ENCODE results near the gene AUTS2. TPM values are rescaled to one million over a fixed set of nuclear protein-coding genes. Genes with fewer than 3 reads are reported as not detected.

AUTS2 gene
- total RNA-seq, 1 experiment from 2014 or later = 7.4 TPM

GRCh38 chr7:69956541-69956940 is 358.3 kb downstream of the AUTS2 start:
- no peak for DNase-seq (ENCODE audit: extremely low read depth, low read depth)

DNA sequence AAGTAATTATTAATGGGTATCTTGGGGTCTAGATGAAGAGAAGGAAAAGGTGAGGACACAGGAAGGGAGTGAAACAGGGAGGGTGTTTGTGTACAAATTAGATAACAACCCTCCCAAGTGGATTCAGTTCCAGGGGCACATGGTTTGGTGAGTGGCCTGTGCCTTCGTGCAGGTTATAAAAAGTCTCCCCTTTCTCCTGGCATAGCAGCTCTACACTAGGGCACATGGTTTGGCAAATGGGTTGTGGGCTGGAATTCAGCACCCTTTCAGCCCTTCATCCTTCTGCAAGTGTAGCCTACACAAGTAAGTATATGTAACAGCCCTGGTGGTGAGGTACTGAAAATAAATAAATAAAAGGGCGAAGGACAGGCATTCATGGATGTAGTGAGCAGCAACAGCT is 359.4 kb downstream of the AUTS2 start:
- no peak for DNase-seq (ENCODE audit: extremely low read depth, low read depth)

GRCh38 chr7:69959789-69960499 is 361.7 kb downstream of the AUTS2 start:
- no peak for DNase-seq (ENCODE audit: extremely low read depth, low read depth)

DNA sequence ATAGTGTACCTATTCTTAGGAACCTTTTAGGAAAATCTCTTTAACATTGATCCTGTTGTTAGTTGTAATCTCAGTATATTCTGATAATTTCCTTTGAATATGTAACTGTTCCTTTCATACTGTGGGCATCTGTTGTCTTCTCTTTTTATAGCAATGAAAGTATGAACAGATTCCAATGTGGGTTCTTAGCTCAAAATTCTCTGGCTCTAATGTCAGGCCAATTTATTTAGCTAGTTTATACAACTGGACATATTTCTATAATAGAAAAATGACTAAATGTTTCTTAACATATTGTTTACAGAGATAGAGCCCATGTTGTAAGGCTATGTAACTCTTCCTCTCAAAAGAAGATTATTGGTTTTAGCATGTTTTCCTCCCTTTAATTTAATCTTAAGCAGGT is 363.2 kb downstream of the AUTS2 start:
- DNase-seq (ENCODE audit: extremely low read depth, low read depth) = no peak

DNA sequence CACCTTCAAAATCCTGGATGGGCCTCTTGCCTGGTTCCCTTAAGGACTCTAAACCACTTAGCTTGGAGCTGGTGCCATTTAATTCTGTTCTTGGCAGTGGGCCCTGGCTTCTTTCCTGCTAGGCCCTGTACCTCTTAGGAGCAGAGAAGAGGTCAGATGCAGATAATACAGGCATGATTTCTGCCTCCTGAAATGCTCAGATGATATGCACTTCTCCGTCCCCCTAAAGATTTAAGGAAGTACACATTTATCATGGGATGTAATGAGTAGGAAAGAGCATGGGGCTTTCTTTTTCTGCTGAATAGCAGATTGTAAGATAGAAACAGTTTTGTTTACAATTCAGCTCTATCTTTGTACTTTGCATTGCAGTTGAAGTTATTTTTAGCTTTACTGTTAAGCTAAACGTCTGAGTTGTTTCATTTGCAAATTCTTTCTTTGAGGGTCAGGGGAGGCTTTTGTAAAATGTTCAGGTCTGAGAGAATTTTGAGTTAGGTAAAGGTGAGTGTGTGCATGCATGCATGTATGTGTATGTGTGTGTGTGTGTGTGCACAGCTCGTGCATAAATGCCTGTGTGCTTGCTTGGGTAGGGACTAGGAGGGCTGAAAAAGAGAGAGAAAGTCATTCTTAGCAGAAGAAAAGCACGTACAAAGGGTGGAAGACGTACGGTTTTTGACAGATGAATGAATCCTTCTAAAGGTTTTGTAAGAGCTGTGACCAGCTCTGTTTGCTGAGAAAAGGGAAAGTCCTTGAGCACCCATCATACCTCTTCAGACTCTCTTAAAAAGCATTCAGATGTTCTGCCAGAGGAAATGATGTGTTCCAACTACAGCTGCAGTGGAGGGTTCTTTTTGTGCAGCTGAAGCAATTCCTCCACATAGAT is 364.2 kb downstream of the AUTS2 start:
- no peak for DNase-seq (ENCODE audit: extremely low read depth, low read depth)

GRCh38 chr7:69963393-69963792 is 365.1 kb downstream of the AUTS2 start:
- DNase-seq (ENCODE audit: extremely low read depth, low read depth) = no peak

GRCh38 chr7:69966766-69967591 is 368.7 kb downstream of the AUTS2 start:
- no peak for DNase-seq (ENCODE audit: extremely low read depth, low read depth)

DNA sequence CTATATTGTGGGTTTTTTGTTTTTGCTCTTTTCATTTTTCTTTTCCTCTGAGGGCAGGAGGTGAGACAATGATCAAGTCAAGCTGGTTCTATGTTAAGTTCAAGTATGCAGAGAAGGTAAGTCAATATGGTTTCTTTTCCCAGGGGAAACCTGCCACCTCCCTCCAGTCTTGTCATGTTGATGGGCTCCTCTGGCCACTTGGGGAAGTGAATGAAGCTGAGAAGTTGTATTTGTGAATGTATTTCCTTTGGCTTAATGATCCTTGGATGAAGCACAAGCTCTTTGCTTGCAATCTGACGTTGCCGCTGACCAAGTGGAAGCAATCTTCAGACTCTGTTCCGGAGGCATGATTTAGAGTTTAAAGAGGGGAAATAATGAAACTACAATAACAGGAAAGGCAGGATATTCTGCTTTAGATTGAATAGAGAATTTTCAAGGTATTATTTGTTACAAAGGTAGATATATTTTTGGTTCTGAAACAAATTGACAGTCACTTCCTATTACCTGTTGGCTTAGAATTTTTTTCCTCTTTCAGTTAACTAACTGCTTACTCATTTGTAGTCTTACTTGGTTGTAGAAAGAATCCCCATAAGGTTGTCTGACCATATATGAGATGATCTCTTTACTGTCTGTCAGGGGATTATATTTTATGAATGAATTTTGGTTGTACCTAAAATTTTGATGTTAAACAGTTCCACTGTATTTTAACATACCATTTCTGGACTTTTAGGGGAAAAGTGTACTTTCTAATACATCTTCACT is 369.6 kb downstream of the AUTS2 start:
- no peak for DNase-seq (ENCODE audit: extremely low read depth, low read depth)

GRCh38 chr7:69968969-69969556 is 370.8 kb downstream of the AUTS2 start:
- no peak for DNase-seq (ENCODE audit: extremely low read depth, low read depth)

DNA sequence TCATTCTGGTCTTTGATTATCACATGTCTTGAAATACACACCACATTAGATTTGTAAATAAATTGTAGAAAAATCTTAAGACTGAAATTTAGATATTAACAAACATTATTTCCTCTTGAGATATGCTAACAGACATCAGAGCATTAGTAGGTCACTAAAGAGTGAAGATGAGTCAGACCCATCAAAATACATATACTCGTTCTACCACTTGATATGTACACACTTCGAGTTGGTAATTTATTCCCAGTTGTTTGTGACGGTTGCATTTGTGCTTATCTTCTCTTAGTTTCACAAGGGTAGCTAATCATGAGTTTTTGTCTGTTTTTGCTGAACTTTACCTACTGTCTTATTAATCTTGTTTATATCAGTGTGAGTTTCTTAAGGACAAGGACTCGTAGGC is 383.4 kb downstream of the AUTS2 start:
- DNase-seq (ENCODE audit: extremely low read depth, low read depth) = peak; percentile 7

GRCh38 chr7:69982197-69982596 is 383.9 kb downstream of the AUTS2 start:
- peak; percentile 64 for DNase-seq (ENCODE audit: extremely low read depth, low read depth)

DNA sequence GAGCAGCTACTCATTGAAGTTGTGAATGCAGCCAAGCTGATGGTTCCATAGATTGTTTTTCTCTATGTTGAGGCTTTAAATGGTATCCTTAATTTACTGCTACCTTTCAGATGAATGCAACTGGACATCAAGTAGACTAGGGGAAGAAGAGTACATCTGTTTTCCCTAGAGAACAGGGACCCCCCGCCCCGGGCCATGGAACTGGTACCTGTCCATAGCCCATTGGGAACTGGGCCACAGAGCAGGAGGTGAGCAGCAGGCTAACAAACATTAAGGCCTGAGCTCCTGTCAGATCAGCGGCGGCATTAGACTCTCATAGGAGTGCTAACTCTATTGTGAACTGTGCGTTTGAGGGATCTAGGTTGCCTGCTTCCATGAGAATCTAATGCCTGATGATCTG is 391.3 kb downstream of the AUTS2 start:
- no peak for DNase-seq (ENCODE audit: extremely low read depth, low read depth)

DNA sequence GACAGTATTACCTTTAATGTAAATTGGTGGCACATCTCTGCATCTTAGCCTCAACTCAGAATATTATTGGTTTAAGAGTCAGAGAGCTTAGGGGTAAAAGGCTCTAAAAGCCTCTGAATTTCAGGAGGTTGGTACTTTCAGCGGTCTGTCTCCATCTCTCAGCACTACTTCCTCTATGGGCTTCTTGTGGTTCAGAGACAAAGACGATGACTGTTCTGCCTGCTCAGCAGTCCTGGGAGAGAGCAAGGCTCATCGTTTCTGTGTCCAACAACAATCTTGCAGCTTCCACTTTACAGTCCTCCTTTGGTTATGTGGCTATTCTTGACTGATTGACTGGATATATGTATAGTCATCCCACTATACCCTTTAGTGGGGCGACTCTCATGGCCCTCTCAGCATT is 394.7 kb downstream of the AUTS2 start:
- no peak for DNase-seq (ENCODE audit: extremely low read depth, low read depth)

GRCh38 chr7:69994218-69994617 is 395.9 kb downstream of the AUTS2 start:
- no peak for DNase-seq (ENCODE audit: extremely low read depth, low read depth)

DNA sequence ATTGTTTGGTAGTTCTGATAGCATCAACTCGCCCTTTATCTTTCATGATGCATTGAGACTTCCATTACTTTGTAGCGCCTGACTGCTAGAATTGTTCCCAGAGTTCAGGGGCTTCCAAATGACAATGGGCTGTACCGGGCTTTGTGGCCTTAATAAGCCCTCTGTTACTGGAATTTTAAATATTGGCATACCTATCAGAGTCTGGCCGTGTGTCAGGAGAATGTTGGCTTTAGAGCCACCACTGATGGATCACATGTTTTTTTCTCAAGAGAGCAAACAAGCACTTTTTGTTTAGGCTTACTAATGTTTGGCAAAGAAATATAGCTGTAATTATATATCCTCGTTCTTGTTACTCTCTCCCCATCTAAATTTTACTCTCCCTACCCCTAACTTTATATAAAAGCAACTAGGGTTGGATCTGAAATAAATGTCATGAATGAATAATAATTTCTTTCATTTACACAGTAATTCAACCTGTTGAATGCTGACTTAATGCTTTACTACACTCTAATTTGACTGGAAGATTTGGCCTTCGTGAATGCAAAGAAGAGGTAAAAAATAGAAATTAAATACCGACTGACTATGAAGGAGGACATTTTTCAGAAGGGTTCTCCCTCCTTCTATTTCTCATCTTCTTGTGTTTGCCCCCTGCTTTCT is 396.7 kb downstream of the AUTS2 start:
- no peak for DNase-seq (ENCODE audit: extremely low read depth, low read depth)

GRCh38 chr7:69996121-69996520 is 397.8 kb downstream of the AUTS2 start:
- no peak for DNase-seq (ENCODE audit: extremely low read depth, low read depth)

DNA sequence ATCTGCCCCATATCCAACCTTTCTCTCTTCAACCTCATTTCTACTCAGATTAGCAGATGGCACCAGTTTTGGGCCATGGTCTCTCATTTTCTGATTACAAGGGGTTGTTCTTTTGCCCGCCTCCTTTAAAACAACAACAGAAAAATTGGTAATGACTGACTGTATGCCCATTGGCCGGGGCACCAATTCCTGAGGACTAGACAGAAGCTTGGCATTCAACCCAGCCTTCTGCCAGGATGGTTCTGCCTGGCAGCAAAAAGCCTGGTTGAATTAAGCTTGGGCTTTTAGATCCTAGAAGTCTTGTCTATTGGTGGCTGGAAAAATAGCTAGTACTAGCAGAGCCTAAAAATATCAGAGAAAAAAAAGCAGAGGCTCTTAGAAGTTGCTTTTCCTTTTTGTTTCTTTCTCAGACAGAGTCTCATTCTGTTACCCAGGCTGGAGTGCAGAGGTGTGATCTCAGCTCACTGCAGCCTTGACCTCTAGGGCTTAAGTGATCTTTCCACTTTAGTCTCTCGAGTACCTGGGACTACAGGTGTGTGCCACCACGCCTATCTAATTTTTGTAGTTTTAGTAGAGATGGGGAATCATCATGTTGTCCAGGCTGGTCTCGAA is 402.6 kb downstream of the AUTS2 start:
- DNase-seq (ENCODE audit: extremely low read depth, low read depth) = no peak

GRCh38 chr7:70005480-70005879 is 407.2 kb downstream of the AUTS2 start:
- DNase-seq (ENCODE audit: extremely low read depth, low read depth) = no peak

GRCh38 chr7:70005891-70006260 is 407.6 kb downstream of the AUTS2 start:
- DNase-seq (ENCODE audit: extremely low read depth, low read depth) = no peak

All from NCI-H460 (cell line).